ENCODE data around the gene SORBS1. TPM values are rescaled to one million over a fixed set of nuclear protein-coding genes. Genes with fewer than 3 reads are reported as not detected.

Gene SORBS1
- total and polyA plus RNA-seq, 2 of the 13 experiments (the other 11 are each of a cell fraction or from before 2014, with no cell fraction given) = 16.8 to 39.8 TPM

DNA sequence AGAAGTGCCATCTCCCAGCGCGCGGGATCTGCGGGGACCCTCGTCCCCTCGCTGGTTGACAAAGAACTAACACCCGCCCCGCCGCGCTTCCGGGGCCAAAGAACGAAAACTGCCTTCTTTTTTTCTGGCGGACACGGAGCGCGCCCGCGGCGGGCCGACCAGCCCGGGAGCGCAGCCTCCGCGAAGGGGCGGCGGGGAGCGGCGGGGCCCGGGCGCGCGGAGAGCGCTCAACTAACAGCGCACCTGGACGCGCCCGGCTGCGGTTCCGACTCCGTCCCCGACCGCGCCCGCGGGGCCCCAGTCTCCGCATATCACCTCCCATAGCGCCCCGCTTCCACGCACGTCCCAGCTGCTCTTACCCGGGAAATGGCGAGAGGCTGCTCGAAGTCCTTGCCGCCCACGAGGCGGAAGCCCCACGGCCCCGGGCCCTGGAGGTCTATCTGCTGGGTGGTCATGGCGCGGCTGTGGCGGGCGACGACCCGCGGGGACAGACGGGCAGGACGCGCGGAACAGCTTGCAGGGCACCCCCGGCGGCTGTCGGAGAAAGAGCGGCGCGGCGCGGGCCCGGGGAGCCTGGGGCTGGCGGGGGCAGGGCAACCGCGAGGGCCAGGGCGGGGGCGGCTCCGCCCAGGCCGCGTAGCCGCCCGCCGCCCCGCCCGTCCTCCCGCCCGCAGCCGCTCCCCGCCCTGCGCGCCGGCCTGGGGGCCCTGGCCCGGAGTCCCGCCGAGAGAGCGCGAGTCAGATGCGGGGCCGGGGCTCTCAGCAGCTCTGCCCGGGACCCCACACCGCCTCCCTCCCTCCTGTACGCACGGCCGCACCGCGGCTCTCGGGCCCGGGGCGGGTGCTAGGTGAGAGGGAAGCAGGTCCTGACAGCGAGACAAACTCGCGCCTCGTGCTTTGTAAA, 270.5 kb downstream of the SORBS1 start, which contains the start of gene PDLIM1 (continued):
- TF ChIP-seq ZNF225 (CRISPR knock-in tag; IDR thresholded peaks at IDR 0.05) (0 out of 2 replicates have a peak, but pooled peaks have one; percentile 46), SMARCE1 (IDR thresholded peaks at IDR 0.05; ENCODE audit: borderline replicate concordance) (no peak), CBFB (CRISPR knock-in tag; IDR thresholded peaks at IDR 0.05) (peak; percentile 68; the same call in 1 of the 2 replicates), ZNF564 (CRISPR knock-in tag; IDR thresholded peaks at IDR 0.05) (peak; percentile 42; the same call in 1 of the 2 replicates), KLF13 (CRISPR knock-in tag; IDR thresholded peaks at IDR 0.05) (no peak), ZFP1 (CRISPR knock-in tag; IDR thresholded peaks at IDR 0.05) (no peak), ZNF207 (IDR thresholded peaks at IDR 0.05; ENCODE audit: borderline replicate concordance) (no peak), REXO4 (CRISPR knock-in tag; IDR thresholded peaks at IDR 0.05; ENCODE audit: borderline replicate concordance) (no peak)
- TF ChIP-seq, protein P1, sequence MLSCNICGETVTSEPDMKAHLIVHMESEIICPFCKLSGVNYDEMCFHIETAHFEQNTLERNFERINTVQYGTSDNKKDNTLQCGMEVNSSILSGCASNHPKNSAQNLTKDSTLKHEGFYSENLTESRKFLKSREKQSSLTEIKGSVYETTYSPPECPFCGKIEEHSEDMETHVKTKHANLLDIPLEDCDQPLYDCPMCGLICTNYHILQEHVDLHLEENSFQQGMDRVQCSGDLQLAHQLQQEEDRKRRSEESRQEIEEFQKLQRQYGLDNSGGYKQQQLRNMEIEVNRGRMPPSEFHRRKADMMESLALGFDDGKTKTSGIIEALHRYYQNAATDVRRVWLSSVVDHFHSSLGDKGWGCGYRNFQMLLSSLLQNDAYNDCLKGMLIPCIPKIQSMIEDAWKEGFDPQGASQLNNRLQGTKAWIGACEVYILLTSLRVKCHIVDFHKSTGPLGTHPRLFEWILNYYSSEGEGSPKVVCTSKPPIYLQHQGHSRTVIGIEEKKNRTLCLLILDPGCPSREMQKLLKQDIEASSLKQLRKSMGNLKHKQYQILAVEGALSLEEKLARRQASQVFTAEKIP (CRISPR knock-in tag; IDR thresholded peaks at IDR 0.05; ENCODE audit: borderline replicate concordance) = no peak
- TF ChIP-seq, protein P2, sequence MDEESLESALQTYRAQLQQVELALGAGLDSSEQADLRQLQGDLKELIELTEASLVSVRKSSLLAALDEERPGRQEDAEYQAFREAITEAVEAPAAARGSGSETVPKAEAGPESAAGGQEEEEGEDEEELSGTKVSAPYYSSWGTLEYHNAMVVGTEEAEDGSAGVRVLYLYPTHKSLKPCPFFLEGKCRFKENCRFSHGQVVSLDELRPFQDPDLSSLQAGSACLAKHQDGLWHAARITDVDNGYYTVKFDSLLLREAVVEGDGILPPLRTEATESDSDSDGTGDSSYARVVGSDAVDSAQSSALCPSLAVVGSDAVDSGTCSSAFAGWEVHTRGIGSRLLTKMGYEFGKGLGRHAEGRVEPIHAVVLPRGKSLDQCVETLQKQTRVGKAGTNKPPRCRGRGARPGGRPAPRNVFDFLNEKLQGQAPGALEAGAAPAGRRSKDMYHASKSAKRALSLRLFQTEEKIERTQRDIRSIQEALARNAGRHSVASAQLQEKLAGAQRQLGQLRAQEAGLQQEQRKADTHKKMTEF (CRISPR knock-in tag; IDR thresholded peaks at IDR 0.05) = peak; percentile 12; the same call in 1 of the 2 replicates
- TF ChIP-seq, protein P3, sequence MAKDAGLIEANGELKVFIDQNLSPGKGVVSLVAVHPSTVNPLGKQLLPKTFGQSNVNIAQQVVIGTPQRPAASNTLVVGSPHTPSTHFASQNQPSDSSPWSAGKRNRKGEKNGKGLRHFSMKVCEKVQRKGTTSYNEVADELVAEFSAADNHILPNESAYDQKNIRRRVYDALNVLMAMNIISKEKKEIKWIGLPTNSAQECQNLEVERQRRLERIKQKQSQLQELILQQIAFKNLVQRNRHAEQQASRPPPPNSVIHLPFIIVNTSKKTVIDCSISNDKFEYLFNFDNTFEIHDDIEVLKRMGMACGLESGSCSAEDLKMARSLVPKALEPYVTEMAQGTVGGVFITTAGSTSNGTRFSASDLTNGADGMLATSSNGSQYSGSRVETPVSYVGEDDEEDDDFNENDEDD (CRISPR knock-in tag; IDR thresholded peaks at IDR 0.05; ENCODE audit: borderline replicate concordance) = no peak; the same call in 1 of the 2 replicates
- TF ChIP-seq, protein P4, sequence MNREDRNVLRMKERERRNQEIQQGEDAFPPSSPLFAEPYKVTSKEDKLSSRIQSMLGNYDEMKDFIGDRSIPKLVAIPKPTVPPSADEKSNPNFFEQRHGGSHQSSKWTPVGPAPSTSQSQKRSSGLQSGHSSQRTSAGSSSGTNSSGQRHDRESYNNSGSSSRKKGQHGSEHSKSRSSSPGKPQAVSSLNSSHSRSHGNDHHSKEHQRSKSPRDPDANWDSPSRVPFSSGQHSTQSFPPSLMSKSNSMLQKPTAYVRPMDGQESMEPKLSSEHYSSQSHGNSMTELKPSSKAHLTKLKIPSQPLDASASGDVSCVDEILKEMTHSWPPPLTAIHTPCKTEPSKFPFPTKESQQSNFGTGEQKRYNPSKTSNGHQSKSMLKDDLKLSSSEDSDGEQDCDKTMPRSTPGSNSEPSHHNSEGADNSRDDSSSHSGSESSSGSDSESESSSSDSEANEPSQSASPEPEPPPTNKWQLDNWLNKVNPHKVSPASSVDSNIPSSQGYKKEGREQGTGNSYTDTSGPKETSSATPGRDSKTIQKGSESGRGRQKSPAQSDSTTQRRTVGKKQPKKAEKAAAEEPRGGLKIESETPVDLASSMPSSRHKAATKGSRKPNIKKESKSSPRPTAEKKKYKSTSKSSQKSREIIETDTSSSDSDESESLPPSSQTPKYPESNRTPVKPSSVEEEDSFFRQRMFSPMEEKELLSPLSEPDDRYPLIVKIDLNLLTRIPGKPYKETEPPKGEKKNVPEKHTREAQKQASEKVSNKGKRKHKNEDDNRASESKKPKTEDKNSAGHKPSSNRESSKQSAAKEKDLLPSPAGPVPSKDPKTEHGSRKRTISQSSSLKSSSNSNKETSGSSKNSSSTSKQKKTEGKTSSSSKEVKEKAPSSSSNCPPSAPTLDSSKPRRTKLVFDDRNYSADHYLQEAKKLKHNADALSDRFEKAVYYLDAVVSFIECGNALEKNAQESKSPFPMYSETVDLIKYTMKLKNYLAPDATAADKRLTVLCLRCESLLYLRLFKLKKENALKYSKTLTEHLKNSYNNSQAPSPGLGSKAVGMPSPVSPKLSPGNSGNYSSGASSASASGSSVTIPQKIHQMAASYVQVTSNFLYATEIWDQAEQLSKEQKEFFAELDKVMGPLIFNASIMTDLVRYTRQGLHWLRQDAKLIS (CRISPR knock-in tag; IDR thresholded peaks at IDR 0.05) = 0 out of 2 replicates have a peak, but pooled peaks have one; percentile 60
- TF ChIP-seq, protein P5, sequence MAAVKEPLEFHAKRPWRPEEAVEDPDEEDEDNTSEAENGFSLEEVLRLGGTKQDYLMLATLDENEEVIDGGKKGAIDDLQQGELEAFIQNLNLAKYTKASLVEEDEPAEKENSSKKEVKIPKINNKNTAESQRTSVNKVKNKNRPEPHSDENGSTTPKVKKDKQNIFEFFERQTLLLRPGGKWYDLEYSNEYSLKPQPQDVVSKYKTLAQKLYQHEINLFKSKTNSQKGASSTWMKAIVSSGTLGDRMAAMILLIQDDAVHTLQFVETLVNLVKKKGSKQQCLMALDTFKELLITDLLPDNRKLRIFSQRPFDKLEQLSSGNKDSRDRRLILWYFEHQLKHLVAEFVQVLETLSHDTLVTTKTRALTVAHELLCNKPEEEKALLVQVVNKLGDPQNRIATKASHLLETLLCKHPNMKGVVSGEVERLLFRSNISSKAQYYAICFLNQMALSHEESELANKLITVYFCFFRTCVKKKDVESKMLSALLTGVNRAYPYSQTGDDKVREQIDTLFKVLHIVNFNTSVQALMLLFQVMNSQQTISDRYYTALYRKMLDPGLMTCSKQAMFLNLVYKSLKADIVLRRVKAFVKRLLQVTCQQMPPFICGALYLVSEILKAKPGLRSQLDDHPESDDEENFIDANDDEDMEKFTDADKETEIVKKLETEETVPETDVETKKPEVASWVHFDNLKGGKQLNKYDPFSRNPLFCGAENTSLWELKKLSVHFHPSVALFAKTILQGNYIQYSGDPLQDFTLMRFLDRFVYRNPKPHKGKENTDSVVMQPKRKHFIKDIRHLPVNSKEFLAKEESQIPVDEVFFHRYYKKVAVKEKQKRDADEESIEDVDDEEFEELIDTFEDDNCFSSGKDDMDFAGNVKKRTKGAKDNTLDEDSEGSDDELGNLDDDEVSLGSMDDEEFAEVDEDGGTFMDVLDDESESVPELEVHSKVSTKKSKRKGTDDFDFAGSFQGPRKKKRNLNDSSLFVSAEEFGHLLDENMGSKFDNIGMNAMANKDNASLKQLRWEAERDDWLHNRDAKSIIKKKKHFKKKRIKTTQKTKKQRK (IDR thresholded peaks at IDR 0.05; ENCODE audit: low read length) = no peak
